Lower leg skin (tissue), 4 donors: ENCODE measurements around the gene BCL2L1. TPM values are rescaled to one million over a fixed set of nuclear protein-coding genes. Genes with fewer than 3 reads are reported as not detected.

ENCODE experiments used
- DNase-seq, 2 donors: peaks; one replicate each; pipeline ENCODE4 v3.0.0-alpha.2; 2019; ENCODE audit warnings: low spot score in 2 of 2
- H3K4me3 ChIP-seq: fragments of 200-600 bp; sonication (generic); 2 replicates; pipeline ENCODE4 v1.5.1; 2017; ENCODE audit warnings: mild to moderate bottlenecking, low read depth; ENCODE audit not compliant: poor library complexity, severe bottlenecking
- POLR2A ChIP-seq, 2 donors: fragments of 450-650 bp; IDR thresholded peaks; one replicate each; pipeline ENCODE4 v1.6.1; 2016 to 2017; ENCODE audit warnings: antibody characterized with exemption in 2 of 2, mild to moderate bottlenecking in 1 of 2, moderate library complexity in 1 of 2
- WGBS, 2 donors: methylation state at CpG; one replicate each; pipeline ENCODE4 v1.1.5; 2018; 5-methylcytosine and 5-hydroxymethylcytosine counted together
- intact Hi-C: fragments of 100-400 bp; cut with DNase I; formaldehyde crosslinking; loops from one replicate; pipeline ENCODE4 v1.15.0; 2023; ENCODE audit warnings: low total_unique reads
- total RNA-seq, 4 donors: library from RNA; depleted of rRNA; stranded (reverse); fragments of >200 nt; gene quantifications; one replicate each; pipeline ENCODE4 v1.1.0, GENCODE V29; 2016
- TF ChIP-seq, protein P1 (sequence below), 3 donors: fragments of 450-650 bp; IDR thresholded peaks; one replicate each; pipeline ENCODE4 v1.5.1; 2016; ENCODE audit warnings: antibody characterized with exemption in 3 of 3, mild to moderate bottlenecking in 3 of 3, moderate library complexity in 2 of 3

The BCL2L1 gene
- total RNA-seq, 4 donors from 2014 or later: 115 to 152 (median 125) TPM

DNA sequence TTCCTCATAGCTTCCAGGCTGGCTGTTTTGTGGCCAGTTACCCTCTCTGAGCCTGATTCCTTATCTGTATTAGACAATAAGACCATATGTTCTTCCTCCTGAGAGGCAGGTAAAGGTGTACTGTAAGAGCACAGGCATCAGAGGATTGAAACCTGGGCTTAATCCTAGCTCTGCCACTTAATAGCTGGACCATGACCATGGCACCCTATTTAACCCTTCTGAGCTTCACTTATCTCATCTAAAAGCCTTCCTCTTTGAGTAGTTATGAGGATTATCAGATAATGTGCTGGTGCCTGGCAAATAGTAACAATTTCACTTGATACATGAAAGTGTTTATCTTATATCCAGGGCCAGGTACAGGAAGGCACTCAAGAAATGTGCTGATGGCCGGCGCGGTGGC lies 34.9 kb downstream of the BCL2L1 start:
- intact Hi-C loops: no loop called here
- no peak for DNase-seq
- H3K4me3 ChIP-seq: no peak overlapping the region
- 92 to 100% methylated on average over 3 of the region's 3 CpGs for WGBS, 2 donors
- TF ChIP-seq, protein P1, sequence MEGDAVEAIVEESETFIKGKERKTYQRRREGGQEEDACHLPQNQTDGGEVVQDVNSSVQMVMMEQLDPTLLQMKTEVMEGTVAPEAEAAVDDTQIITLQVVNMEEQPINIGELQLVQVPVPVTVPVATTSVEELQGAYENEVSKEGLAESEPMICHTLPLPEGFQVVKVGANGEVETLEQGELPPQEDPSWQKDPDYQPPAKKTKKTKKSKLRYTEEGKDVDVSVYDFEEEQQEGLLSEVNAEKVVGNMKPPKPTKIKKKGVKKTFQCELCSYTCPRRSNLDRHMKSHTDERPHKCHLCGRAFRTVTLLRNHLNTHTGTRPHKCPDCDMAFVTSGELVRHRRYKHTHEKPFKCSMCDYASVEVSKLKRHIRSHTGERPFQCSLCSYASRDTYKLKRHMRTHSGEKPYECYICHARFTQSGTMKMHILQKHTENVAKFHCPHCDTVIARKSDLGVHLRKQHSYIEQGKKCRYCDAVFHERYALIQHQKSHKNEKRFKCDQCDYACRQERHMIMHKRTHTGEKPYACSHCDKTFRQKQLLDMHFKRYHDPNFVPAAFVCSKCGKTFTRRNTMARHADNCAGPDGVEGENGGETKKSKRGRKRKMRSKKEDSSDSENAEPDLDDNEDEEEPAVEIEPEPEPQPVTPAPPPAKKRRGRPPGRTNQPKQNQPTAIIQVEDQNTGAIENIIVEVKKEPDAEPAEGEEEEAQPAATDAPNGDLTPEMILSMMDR (IDR thresholded peaks at IDR 0.05): no peak
- TF ChIP-seq POLR2A (IDR thresholded peaks at IDR 0.05): no peak

- TF ChIP-seq POLR2A (IDR thresholded peaks at IDR 0.05): no peak
- TF ChIP-seq, protein P1 (IDR thresholded peaks at IDR 0.05): no peak
- no peak overlapping the region for H3K4me3 ChIP-seq
- intact Hi-C loops: no loop called here
- DNase-seq: no peak
- 75 to 85% methylated on average over 2 of the region's 2 CpGs for WGBS, 2 donors
These were observed 36.6 kb downstream of the BCL2L1 start for GRCh38 chr20:31685853-31686643.

DNA sequence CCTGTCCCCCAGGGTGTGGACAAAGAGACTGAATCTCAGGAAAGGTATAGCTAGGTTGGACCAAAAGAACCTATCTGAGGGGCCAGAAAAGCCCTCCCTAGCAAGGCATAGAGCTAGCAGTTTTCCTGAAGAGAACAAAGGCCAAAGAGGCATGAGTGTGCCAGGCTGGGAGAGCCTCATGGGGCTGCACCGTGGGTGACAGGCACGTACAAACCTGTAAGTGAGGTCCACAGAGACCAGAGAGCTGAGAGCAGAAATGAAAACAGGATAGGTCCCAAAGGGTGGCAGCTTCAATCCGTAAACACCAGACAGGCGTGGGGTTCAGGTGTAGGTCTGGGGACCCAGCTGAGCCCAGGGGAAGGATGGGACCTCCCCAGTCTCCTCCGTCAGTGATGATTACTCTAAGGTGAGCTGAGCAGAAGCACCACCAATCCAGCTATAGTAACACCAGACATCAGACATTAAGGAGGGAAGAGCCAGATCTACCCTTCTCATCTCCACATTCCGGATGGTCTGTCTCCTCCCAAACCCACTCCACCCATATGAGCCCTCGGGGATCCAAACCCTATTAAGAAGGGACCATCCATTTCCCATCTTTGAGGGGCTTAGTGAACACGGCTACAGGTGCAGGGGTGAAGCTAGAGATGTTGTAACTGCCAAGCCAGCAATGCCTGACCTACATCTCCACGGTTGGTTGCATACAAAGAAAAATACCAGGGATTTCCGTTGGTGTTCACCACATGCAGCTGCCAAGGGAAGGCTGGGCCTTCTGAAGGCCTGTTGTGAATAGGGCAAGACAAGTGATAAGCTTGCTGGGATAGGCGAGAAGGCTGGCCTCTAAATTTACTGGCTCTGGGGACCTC lies 38.3 kb downstream of the BCL2L1 start:
- no peak for TF ChIP-seq POLR2A (IDR thresholded peaks at IDR 0.05)
- TF ChIP-seq, protein P1 (IDR thresholded peaks at IDR 0.05): no peak
- no peak for DNase-seq
- intact Hi-C loops: no loop called here

DNA sequence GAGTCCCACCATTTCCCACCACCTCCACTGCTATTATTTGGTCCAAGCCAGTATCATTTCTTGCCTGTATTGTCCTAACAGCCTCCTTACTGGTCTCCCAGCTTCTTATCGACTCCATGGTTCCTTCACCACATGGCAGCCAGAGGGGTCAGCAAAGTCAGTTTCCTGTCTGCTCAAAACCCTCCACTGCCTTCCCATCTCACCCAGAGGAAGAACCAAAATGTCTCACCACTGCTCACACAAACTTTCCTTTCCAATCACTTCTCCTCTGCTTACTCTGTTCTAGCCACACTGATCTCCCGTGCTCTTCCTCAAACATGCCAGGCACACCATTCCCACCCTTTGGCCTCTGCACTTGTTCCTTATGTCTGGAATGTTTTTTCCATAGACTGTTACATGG lies 39.7 kb downstream of the BCL2L1 start:
- 88 to 90% methylated on average over 2 of the region's 2 CpGs for WGBS, 2 donors
- intact Hi-C loops: no loop called here
- DNase-seq: no peak
- H3K4me3 ChIP-seq: no peak overlapping the region
- no peak for TF ChIP-seq POLR2A (IDR thresholded peaks at IDR 0.05)
- TF ChIP-seq, protein P1 (IDR thresholded peaks at IDR 0.05): no peak

More for the DNA sequence above, 38.3 kb downstream of the BCL2L1 start:
- no peak overlapping the region for H3K4me3 ChIP-seq
- 54 to 56% methylated on average over 11 of the region's 11 CpGs for WGBS, 2 donors

DNA sequence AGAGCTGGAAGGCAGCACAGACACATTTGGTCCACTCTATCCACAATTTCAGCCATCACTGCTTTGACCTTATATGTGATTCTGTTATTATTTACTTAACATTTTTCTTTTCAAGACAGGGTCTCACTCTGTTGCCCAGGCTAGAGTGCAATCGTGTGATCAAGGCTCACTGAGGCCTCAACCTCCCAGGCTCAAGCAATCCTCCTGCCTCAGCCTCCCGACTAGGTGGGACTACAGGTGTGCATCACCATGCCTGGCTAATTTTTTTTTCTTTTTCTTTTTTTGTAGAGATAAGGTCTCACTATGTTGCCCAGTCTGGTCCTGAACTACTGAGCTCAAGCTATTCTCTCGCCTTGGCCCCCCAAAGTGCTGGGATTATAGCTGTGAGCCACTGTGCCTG lies 40.3 kb downstream of the BCL2L1 start:
- no peak for TF ChIP-seq POLR2A (IDR thresholded peaks at IDR 0.05)
- TF ChIP-seq, protein P1 (IDR thresholded peaks at IDR 0.05): no peak

More for the DNA sequence above, 40.3 kb downstream of the BCL2L1 start:
- no peak for DNase-seq
- 96 to 98% methylated on average over 3 of the region's 3 CpGs for WGBS, 2 donors
- H3K4me3 ChIP-seq: no peak overlapping the region
- intact Hi-C loops: no loop called here
